Measurements from ENCODE around the gene THUMPD2.

THUMPD2 gene

GRCh38 chr2:39715095-39715494 lies 64.0 kb downstream of the THUMPD2 start:
- DNase-seq: no peak

DNA sequence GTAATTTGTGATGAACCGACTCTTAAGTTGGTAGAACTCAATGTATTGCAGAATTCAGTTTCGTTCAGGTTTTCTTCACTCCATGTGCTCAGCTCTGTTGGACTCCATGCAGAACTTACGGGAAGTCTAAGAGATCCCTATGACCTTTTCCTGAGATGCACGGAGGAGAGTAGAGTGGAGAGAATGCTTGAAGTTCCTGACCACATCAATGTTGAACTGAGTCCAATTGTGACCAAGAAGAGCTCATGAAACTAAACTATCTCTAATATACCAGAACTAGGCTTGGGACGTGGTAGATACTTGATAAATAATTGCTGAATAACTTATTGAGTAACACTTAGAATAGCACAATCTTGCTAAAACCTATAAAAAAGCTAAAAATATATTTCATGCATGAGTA lies 66.1 kb downstream of the THUMPD2 start:
- DNase-seq: no peak

GRCh38 chr2:39710807-39711206 lies 68.3 kb downstream of the THUMPD2 start:
- DNase-seq: no peak

GRCh38 chr2:39708003-39708402 lies 71.1 kb downstream of the THUMPD2 start:
- DNase-seq: no peak

- no peak for DNase-seq
Observed at GRCh38 chr2:39706945-39707344, 72.1 kb downstream of the THUMPD2 start.

- DNase-seq: no peak
Observed at GRCh38 chr2:39706312-39706711, 72.7 kb downstream of the THUMPD2 start.

DNA sequence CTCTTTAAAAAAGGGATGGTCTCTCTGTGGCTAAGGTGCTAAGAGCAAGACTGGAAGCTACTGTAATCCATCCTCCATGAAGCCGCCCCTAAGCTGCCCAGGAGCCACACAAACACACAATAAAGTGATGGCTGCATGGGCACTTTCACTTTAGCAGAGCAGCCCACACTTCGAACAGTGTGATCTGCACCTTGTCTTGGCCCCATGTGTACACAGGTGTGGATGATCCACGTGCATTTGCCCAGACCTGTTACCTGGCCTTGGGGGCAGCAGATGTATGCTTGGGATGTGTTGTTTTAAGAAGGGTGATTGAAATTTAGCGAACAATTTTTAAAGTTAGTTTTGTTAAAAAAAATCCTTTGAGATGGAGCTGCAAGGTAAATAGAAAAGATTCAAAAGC lies 73.4 kb downstream of the THUMPD2 start:
- no peak for DNase-seq

DNA sequence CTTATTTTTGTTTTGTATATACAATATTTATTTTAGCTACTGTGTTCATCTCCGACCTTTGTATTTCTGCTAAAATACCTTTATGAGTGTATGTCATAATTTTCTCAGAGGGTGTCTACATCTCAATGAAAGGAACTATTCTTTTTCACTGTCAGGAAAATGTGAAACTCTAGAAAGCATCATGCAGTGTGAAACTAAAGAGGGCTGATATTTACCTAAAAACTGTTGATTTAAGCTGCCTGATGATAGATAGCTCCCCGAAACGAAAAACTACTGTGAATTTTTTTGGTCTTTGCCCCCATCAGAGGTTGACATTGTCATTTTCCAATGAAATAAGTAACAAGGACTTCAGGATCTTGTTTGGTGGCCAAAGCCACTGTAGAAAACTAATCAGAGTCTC lies 74.5 kb downstream of the THUMPD2 start:
- DNase-seq: no peak

GRCh38 chr2:39703181-39703872 lies 75.7 kb downstream of the THUMPD2 start:
- DNase-seq: no peak

GRCh38 chr2:39701137-39701536 lies 77.9 kb downstream of the THUMPD2 start:
- DNase-seq: no peak

DNA sequence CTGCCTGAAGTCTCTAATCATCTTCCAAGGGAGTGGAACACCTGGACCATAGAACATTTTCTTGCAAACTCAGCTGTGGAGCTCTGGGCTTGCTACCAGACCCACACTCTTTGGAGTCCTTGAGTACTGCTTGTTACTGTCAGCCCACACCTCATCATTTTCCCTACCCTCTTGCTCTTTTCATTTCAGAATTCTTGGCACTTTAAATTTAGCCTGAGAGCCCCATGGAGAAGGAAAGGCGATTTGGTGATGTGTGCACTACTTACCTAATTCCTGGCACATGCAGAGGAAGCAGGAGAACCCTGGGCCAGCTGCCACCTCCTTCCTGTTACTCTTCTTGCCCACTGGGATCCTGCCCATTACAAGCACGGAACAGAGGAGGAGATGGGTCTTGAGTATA lies 81.6 kb downstream of the THUMPD2 start:
- no peak for DNase-seq

DNA sequence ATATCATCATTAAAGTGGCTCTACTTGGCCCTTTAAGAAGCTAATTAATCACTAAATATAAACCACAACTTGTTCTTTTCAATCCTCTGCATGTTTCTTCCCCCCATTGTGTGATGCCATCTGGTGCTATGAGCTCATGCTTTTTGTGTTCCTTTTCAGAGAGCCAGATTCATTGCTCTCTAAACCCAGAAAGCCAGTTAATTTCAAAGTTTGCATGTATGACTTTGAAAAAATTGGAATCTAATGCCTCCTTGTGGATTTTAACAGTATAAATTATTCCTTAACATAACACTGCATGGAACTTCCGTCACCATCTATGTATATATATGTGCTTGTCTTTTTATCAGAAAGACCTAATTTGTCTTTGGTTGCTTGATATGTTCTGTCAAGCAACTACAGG lies 82.2 kb downstream of the THUMPD2 start:
- peak; percentile 70 for DNase-seq

DNA sequence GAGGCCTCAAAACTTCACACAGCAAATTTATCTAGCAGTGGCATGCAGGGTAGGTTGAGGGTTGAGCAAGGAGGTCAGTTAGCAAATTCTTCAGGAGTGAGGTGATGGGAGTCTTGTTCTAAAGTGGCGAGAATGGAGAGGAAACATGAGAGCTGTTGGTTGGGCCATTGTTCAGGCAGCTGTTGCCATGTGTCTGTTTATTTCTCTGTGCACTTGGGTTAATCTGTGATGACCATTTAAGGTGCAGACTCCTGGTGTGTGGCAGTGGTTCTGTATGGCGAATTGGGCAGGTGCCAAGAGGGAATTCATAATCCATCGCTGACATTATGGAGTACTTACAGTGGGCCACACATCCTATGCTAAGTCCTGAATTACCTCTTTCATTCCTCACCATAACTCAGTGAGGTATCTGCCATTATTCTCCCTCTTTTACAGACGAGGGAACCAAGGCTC lies 82.9 kb downstream of the THUMPD2 start:
- peak; percentile 63 for DNase-seq

GRCh38 chr2:39693245-39693644 lies 85.8 kb downstream of the THUMPD2 start:
- DNase-seq: no peak

- no peak for DNase-seq
Observed at GRCh38 chr2:39689876-39690275, 89.2 kb downstream of the THUMPD2 start.

GRCh38 chr2:39689272-39689841 lies 89.7 kb downstream of the THUMPD2 start:
- DNase-seq: no peak

GRCh38 chr2:39688181-39688580 lies 90.9 kb downstream of the THUMPD2 start:
- no peak for DNase-seq

DNA sequence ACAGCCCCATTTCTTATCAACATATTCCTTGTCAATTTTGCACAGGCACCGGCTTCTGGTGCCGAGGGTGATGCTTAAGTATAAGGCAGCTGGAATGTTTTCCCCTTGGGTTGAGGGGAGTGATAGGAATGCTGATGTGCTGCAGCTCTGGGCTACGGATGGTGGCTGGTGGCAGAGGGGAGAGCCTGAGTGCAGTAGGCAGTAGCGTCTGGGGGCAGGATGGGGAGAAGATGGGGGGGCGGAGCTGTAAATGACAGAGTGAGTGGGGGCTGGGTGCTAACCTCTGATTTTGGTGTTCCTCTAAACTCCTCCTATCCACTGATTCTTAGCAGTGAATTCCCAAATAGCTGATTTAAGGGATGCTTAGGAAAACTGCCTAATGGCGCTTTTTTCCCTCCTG lies 92.6 kb downstream of the THUMPD2 start:
- DNase-seq: no peak
